Ammon's horn (tissue), 1 donor: Measurements from ENCODE around the gene KNL1.
"Not testable (repeated sequence)": the region's sequence is repeated elsewhere in the genome, so short reads cannot be mapped to it uniquely, and the experiment has no call there.

Experiments
- DNase-seq: peaks from one replicate; pipeline ENCODE4 v3.0.0-alpha.2; 2016; ENCODE audit warnings: low spot score

Gene KNL1

GRCh38 chr15:40593588-40594428, at the start of gene KNL1:
Gene KNL1 (plus strand): TSS chr15:40594249. CDS start chr15:40602932, 8,683 bp downstream.
- peak; percentile 97 for DNase-seq

- no peak for DNase-seq
These were observed 48.6 kb upstream of the KNL1 start for GRCh38 chr15:40545457-40545856.

- DNase-seq: no peak
These were observed 45.4 kb upstream of the KNL1 start for GRCh38 chr15:40548610-40549009.

GRCh38 chr15:40549894-40550293, 44.2 kb upstream of the KNL1 start:
- no peak for DNase-seq

- DNase-seq: no peak
These were observed 43.6 kb upstream of the KNL1 start for GRCh38 chr15:40550341-40551037.

- no peak for DNase-seq
These were observed 39.9 kb upstream of the KNL1 start for GRCh38 chr15:40554161-40554525.

- no peak for DNase-seq
These were observed 38.2 kb upstream of the KNL1 start for GRCh38 chr15:40555876-40556275.

GRCh38 chr15:40558952-40559742, 34.9 kb upstream of the KNL1 start:
- DNase-seq: no peak

- DNase-seq: no peak
These were observed 31.4 kb upstream of the KNL1 start for GRCh38 chr15:40562691-40563090.

GRCh38 chr15:40563426-40563825, 30.6 kb upstream of the KNL1 start:
- no peak for DNase-seq

GRCh38 chr15:40564591-40565332, 29.3 kb upstream of the KNL1 start, which contains the start of gene CCDC32:
Gene CCDC32 (minus strand): TSS chr15:40565042. CDS start chr15:40563015, 2,027 bp downstream.
- peak; percentile 100 for DNase-seq

- no peak for DNase-seq
These were observed 28.5 kb upstream of the KNL1 start for GRCh38 chr15:40565333-40566238.

- DNase-seq: no peak
These were observed 26.9 kb upstream of the KNL1 start for GRCh38 chr15:40567111-40567510.

- DNase-seq: peak; percentile 96
These were observed 24.7 kb upstream of the KNL1 start, which contains the start of gene RPUSD2 for GRCh38 chr15:40569129-40569953. Gene RPUSD2 (plus strand): TSS chr15:40569299. CDS start chr15:40569338, 39 bp downstream.

GRCh38 chr15:40575113-40575512, 18.9 kb upstream of the KNL1 start:
- no peak for DNase-seq

GRCh38 chr15:40576914-40577313, 17.1 kb upstream of the KNL1 start:
- DNase-seq: not testable (repeated sequence)

- no peak for DNase-seq
These were observed 15.2 kb upstream of the KNL1 start for GRCh38 chr15:40578892-40579291.

GRCh38 chr15:40581796-40582195, 12.3 kb upstream of the KNL1 start:
- not testable (repeated sequence) for DNase-seq

- no peak for DNase-seq
These were observed 11.3 kb upstream of the KNL1 start for GRCh38 chr15:40582726-40583246.
